T47D (cell line): ENCODE measurements around the gene FKBP5.
"Not testable (repeated sequence)": the region's sequence is repeated elsewhere in the genome, so short reads cannot be mapped to it uniquely, and the experiment has no call there.

Source experiments
- DNase-seq, 2 experiments: peaks; one replicate each; pipeline versions ENCODE4 v3.0.0 to v3.0.0-alpha.2; 2011 to 2012; ENCODE audit warnings: low read depth in 1 of 2, low spot score in 1 of 2
- JUND ChIP-seq: IDR thresholded peaks from 2 replicates; pipeline ENCODE4 v1.6.1; 2012; ENCODE audit warnings: low read depth
- in situ Hi-C: cut with HindIII; loops from 2 replicates; pipeline ENCODE4 v1.10.0; 2016; ENCODE audit warnings: low sequenced_read_pairs, low pct_unique_long_range_greater_than_20kb

The FKBP5 gene

GRCh38 chr6:35677456-35677855 is 11.3 kb downstream of the FKBP5 start:
- no peak for TF ChIP-seq JUND
- in situ Hi-C loops = no loop called here
- no peak for DNase-seq

- no peak for DNase-seq
- TF ChIP-seq JUND = no peak
- in situ Hi-C loops = no loop called here
Measured at GRCh38 chr6:35675871-35676459, 12.8 kb downstream of the FKBP5 start.

- no peak for DNase-seq
- in situ Hi-C loops = no loop called here
- no peak for TF ChIP-seq JUND
Measured at GRCh38 chr6:35674594-35674993, 14.1 kb downstream of the FKBP5 start.

- DNase-seq = no peak
- in situ Hi-C loops = no loop called here
- no peak for TF ChIP-seq JUND
Measured at GRCh38 chr6:35673755-35674154, 15.0 kb downstream of the FKBP5 start.

DNA sequence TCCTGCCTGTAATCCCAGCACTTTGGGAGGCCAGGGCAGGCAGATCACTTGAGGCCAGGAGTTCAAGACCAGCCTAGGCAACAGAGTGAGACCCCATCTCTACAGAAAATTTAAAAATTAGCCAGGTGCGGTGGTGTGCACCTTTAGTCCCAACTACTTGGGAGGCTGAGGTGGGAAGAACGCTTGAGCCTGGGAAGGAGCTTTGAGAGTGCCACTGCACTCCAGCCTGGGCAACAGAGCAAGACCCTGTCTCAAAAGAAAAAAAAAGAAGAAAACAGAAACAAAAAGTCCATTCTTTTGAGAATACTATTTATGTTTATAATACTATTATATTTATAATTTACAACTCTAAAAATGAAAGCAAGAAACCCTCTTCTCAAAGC is 15.4 kb downstream of the FKBP5 start:
- in situ Hi-C loops, DNase-seq: not testable (repeated sequence)

DNA sequence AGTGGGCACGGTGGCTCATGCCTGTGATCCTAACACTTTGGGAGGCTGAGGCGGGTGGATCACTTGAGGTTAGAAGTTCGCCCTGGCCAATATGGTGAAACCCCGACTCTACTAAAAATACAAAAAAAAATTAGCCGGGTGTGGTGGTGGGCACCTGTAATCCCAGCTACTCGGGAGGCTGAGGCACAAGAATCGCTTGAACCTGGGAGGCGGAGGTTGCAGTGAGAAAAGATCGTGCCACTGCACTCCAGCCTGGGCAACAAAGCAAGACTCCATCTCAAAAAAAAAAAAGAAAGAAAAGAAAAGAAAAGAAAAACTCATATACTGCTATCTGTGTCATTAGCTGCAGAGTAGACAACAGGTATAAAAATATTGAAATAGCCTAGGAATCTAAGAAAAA is 18.3 kb downstream of the FKBP5 start:
- in situ Hi-C loops = not testable (repeated sequence)

GRCh38 chr6:35669451-35670045 is 19.2 kb downstream of the FKBP5 start:
- no peak for TF ChIP-seq JUND
- in situ Hi-C loops = no loop called here
- DNase-seq = peak in 1 of 2 experiments; percentile 59

More for the DNA sequence above, 18.3 kb downstream of the FKBP5 start:
- not testable (repeated sequence) for DNase-seq

DNA sequence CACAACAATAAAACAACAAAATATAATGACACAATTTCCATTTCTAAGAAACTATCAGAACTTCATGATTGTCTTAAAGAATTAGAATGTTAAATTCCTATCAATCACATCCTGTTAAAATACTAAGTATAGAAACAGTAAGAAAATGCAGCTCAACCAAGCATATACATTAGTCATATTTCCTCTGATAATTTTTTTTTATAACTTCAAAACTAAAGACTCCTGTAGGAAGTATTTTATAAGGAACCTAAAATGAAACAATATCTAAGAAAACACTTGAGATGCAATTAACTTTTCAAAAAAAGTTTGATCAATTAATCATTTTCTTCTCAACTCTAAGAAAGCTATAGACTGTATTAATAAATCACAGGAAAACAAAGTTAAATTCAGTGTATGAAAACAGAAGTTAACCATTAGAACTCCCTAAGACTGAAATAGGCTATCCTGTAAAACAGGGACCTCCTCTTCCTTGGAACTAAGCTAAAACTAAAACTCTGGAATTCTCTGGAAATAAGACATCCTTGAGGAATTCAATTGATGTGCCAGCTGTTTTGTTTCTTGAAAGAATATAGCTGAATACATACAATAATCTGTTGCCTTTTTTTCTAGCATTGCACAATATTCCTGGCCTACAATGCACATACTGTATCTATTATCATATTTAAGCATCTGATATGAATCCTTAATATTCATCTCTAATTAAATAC is 19.8 kb downstream of the FKBP5 start:
- in situ Hi-C loops = no loop called here
- DNase-seq = no peak
- TF ChIP-seq JUND = no peak

DNA sequence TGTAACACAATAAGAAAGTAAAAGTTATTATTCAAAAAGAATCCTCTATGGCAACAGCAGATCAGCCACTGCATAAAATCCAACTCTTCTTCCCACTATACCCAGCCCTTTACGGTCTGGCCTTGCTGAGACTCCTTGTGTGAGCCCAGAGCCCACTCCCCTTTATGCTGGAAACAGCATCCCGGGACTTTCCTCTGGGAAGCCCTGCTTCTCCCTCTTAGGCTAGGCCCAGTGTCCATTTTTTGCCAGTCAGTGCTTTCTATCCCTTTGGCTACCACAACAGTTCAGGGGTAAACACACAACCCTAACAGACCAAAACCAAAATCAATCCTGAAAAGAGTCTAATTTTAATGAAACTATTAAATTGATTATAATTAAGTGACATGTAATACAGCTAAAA is 20.6 kb downstream of the FKBP5 start:
- no peak for TF ChIP-seq JUND
- DNase-seq = peak in 1 of 2 experiments; percentile 45
- in situ Hi-C loops = no loop called here

GRCh38 chr6:35665573-35665972 is 23.1 kb downstream of the FKBP5 start:
- DNase-seq = no peak
- in situ Hi-C loops = no loop called here
- TF ChIP-seq JUND = no peak

GRCh38 chr6:35664945-35665344 is 23.8 kb downstream of the FKBP5 start:
- in situ Hi-C loops = no loop called here
- no peak for TF ChIP-seq JUND
- DNase-seq = no peak

GRCh38 chr6:35663447-35664235 is 25.1 kb downstream of the FKBP5 start:
- in situ Hi-C loops = no loop called here
- no peak for TF ChIP-seq JUND
- DNase-seq = no peak

DNA sequence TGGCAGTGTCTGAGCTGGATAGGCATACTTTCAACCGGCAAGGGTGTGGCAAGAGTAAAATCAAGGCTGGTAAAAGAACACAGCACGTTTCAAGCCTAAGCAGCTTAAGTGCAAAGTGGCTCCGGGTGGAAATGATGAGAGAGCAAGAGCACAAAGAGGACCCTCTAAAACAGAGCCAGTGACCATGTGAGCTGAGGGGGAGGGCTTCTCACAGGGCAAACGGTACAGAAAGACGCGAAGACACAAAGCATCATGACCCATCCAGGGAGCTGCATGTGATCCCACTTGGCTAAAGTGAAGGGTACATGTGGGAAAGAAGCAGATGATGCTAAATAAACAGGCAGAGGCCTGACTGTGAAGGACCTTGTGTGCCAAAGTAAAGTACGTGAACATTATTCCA is 25.7 kb downstream of the FKBP5 start:
- TF ChIP-seq JUND = no peak
- in situ Hi-C loops = no loop called here
- DNase-seq = no peak
